Mammary epithelial cell (primary cell): ENCODE data around the gene DNAJB6.

ENCODE experiments used
- EZH2 ChIP-seq: IDR thresholded peaks from 2 replicates; pipeline ENCODE4 v1.6.1; 2012; ENCODE audit warnings: low read length, inconsistent platforms, borderline replicate concordance
- TF ChIP-seq, protein P1 (sequence below), 2 donors: IDR thresholded peaks in 1 of 2; conservative IDR thresholded peaks in 1 of 2; 2 replicates each; pipeline ENCODE4 v1.5.1; 2011 to 2012; ENCODE audit warnings: inconsistent platforms in 2 of 2, low read length in 2 of 2, mild to moderate bottlenecking in 2 of 2, control low read depth in 1 of 2, low read depth in 1 of 2; ENCODE audit not compliant: insufficient read depth in 1 of 2; ENCODE audit errors: extremely low read depth in 1 of 2

DNA sequence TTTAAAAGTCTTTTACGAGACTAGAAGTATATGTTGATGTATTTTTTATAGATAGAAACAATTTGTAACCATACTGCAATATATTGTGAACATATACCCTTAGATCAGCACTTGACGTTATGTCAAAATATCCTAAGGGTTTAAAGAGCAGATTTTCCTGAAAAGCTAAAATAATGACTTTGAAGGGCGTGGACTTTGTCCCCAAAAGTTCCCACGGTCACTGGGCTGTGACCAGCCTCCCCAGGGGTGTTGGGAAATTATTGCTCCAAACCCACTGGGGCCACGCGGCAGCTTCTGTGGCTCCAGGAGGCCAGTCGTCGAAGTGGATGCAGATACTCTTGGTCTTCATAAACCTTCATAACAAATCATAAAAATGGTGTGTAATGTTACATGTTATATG lies 29.9 kb downstream of the DNAJB6 start:
- TF ChIP-seq, protein P1, sequence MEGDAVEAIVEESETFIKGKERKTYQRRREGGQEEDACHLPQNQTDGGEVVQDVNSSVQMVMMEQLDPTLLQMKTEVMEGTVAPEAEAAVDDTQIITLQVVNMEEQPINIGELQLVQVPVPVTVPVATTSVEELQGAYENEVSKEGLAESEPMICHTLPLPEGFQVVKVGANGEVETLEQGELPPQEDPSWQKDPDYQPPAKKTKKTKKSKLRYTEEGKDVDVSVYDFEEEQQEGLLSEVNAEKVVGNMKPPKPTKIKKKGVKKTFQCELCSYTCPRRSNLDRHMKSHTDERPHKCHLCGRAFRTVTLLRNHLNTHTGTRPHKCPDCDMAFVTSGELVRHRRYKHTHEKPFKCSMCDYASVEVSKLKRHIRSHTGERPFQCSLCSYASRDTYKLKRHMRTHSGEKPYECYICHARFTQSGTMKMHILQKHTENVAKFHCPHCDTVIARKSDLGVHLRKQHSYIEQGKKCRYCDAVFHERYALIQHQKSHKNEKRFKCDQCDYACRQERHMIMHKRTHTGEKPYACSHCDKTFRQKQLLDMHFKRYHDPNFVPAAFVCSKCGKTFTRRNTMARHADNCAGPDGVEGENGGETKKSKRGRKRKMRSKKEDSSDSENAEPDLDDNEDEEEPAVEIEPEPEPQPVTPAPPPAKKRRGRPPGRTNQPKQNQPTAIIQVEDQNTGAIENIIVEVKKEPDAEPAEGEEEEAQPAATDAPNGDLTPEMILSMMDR (conservative IDR thresholded peaks at IDR 0.05 in 1 of 2, IDR thresholded peaks at IDR 0.05 in 1 of 2; ENCODE audit: extremely low read depth in 1 of 2, insufficient read depth in 1 of 2, low read depth in 1 of 2, low read length in 2 of 2): no peak
- TF ChIP-seq EZH2: no peak
